ENCODE measurements around the gene UBE2S.
A peak's percentile ranks its signal among the peaks of the same experiment; 100 is the strongest.
"Not testable (repeated sequence)": the region's sequence is repeated elsewhere in the genome, so short reads cannot be mapped to it uniquely, and the experiment has no call there.

UBE2S gene

DNA sequence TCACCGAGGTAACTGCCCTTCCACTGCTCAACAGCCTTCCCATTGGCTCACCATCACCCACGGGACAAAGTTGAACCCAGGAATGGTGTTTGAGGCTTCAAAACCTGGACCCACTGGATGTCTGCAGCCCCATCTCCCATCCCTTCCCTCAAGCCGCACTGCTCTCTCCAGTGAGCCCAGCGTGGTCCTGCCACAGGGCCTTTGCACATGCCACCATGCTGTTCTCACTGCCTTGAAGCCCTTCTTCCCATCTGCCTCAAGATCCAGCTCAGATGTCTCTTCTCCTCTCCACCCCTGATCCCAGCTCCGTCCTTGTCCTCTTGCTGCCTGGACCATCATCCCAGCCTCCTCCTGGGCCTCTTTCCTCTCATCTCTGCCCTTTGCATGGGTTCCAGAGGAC is 31.5 kb upstream of the UBE2S start:
- DNase-seq: no peak

DNA sequence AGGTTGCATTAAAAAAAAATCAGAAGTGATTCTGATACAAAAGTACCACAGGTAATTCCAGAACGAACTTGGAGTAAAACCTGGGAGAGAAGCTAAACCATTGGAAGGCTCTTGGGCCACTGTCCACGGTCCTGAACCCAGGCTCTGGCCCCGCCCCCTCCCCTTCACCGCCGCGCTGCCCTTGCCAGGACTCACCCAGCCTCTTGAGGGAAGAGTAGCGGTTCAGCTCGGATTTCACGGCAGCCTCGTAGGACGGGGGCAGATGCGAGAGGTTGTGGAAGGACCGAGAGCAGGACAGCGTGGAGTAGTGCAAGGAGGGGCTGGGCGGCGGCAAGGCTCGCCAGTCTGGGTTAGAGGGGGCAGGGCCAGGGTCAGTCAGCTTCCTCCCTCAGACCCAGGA is 29.8 kb upstream of the UBE2S start:
- peak; percentile 16 for DNase-seq

DNA sequence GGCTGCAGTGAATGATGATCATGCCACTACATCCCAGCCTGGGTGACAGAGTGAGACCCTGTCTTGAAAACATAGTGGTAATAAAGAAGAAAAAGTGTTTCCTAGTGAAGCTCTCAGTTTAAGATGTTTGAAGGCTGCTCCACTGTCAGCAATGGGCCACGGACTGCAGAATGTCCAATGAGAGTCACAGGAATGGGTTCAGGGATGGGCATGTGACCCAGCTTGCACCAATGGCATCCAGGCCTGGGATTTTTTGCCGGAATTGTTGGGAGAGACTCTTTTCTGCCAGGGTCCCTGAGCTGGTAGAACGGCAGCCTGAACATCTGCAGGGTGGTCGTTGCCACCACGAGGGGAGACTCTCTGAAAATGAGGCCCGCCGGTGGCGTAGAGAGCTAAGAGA is 29.3 kb upstream of the UBE2S start:
- no peak for DNase-seq

DNA sequence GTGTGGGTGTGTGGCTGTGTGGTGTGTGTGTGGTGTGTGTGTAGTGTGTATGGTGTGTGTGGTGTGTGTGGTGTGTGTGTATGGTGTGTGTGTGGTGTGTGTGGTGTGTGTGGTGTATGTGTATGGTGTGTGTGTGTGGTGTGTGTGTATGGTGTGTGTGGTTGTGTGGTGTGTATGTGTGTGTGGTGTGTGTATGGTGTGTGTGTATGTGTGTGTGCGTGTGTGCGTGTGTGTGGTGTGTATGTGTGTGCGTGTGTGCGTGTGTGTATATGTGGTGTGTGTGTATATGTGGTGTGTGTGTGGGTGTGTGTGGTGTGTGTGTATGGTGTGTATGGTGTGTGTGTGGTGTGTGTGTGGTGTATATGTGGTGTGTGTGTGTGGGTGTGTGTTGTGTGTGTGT is 27.4 kb upstream of the UBE2S start:
- no peak for DNase-seq

DNA sequence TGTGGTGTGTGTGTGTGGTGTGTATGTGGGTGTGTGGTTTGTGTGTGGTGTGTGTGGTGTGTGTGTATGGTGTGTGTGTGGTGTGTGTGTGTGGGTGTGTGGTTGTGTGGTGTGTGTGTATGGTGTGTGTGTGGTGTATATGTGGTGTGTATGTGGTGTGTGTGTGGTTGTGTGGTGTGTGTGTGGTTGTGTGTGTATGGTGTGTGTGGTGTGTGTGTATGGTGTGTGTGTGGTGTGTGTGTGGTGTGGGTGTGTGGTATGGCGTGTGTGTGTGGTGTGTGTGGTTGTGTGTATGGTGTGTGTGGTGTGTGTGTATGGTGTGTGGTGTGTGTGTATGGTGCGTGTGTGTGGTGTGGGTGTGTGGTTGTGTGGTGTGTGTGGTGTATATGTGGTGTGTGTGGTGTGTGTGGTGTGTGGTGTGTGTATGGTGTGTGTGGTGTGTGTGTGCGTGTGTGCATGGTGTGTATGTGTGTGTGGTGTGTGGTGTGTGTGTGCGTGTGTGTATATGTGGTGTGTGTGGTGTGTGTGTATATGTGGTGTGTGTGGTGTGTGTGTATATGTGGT is 26.9 kb upstream of the UBE2S start:
- no peak for DNase-seq

DNA sequence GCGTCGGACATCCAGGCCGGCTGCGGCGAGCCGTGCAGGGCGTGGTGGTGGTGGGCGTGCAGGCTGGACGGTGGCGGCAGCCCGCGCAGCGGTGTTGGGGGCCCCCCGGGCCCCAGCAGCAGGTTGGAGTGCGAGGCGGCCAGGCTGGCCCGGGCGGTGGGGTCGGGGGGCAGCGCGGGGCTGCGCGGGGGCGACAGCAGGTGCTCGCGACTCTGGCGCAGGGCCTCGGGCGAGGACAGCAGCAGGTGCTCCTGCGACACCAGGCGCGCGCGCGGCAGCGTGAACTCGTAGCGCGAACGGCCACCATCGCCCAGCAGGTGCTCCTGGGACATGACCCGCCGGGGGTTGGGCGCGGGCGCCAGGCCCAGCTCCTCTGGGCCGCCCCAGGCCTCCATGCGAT is 25.7 kb upstream of the UBE2S start:
- DNase-seq: no peak

DNA sequence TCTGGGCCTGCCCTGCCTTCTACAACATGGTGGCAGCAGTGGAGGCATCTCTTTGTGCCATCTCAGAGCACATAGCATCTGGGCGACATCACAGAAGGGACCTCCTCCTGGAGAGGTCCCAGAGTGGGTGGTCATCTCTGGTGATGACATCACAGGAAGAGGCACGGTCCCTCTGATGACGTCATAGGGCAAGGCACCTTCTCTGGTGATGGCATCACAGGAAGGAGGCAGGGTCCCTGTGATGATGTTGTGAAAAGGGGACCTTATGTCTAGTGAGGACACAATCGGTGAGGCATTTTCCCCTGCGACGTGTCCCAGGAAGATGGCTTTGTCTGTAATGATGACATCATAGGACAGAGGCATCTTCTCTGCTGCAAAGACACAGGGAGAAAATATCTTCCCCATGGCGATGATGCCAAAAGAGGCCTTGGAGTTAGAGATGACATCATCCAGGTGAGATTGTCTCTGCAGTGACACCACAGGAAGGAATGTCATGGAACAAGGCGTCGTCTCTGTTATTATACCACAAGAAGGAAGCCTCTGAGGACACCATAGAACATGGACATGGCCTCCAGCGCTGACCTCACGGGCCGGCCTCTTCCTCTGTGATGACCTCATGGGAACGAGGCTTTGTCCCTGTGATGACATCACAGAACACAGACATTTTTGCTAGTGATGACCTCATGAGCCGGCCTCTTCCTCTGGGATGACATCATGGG is 24.8 kb upstream of the UBE2S start:
- DNase-seq: no peak

DNA sequence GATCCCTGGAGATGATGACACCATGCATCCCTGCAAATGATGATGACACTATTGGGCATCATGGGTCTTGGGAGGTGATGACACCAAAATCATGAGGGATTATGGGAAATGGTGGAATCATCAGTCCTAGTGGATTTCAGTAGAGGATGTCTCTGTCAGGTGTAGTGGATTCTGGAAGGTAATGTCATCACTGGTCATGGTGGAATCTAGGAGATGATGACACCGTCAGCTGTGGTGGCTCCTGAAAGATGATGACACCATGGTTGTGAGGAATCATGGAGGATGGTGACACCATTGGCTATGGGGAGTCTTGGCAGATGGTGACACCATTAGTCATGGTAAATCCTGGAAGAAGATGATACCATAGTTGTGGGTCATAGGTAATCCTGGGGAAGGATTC is 23.6 kb upstream of the UBE2S start:
- DNase-seq: no peak

DNA sequence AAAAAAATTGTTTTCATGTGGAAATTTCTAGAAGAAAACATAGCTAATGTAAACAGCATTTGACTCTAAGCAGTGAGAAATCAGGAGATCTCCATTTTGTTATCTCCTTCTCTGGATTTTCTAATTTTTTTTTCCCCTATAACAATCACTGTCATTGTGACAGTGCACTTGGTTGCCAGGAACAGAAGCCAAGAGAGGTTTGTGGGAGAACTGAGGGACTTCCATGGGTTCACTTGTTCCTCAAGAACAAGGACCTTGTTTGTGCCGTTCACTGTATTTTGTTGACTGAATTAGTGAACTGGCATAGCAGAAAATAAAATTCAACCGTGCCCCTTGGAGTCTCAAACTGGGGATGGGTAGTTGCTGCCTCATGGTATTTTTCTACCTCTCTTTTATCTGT is 18.5 kb upstream of the UBE2S start:
- no peak for DNase-seq

DNA sequence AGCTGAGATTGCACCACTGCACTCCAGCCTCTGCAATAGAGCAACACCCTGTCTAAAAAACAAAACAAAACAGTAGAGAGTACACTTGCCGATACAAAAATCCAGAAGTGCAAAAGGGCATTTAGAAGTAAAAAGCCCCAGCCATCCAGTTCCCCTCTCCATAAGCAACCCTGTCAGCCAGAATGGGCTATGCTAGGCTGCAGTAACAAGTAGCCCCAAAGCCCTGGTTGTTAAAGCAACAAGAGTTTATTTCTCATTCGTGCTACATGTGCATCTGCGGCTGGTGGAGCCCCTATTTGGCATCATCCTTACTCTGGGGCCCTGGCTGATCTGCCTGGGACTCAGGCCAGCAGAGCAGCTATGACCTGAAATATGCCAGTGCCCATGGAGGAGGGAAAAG is 16.9 kb upstream of the UBE2S start:
- DNase-seq: no peak

DNA sequence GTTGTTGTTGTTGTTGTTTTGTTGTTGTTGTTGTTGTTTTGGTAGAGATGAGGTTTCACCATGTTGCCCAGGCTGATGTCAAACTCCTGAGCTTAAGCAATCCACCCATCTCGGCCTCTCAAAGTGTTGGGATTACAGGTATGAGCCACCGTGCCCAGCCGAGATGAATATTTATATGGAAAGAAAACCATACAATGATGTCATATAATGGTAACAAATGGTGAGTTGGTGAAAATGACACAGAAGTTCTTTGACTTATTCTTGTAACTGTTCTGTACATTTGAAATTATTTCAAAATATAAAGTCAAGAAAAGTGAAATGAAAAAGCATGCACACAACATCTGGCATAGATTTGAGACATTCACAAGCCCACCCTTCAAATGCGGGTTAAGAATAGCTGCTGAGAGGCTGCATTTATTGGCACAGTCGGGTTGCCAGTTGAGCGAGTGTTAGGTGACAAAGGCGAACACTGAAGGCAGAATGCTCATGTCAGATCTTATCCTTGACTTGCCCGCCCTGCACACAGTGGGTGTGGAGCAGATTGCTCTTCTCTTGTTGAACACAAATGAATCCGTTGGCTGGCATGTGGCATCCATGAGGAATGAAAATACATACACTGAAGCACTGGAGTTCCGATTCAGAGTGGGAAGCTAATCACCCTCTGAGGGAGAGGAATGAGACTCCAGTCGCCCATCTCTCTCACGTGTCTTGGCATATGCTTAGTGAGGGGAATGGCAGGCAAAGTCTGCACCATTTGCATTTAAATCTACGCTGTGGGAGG is 15.8 kb upstream of the UBE2S start:
- DNase-seq: no peak

DNA sequence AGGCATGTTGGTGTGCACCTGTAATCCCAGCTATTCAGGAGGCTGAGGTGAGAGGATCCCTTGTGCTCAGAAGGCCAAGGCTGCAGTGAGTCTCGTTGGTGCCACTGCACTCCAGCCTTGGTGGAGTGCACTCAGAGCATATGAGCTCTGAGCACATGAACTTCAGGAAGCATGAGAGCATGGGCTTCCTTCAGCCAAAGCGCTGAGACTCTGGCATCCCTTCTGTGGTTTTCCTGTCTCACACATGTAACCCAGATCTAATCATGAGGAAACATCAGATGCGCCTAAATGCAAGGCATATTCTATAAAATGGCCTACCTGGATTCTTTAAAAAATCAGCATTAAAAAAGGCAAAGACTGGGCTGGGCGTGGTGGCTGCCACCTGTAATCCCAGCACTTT is 13.7 kb upstream of the UBE2S start:
- DNase-seq: not testable (repeated sequence)

DNA sequence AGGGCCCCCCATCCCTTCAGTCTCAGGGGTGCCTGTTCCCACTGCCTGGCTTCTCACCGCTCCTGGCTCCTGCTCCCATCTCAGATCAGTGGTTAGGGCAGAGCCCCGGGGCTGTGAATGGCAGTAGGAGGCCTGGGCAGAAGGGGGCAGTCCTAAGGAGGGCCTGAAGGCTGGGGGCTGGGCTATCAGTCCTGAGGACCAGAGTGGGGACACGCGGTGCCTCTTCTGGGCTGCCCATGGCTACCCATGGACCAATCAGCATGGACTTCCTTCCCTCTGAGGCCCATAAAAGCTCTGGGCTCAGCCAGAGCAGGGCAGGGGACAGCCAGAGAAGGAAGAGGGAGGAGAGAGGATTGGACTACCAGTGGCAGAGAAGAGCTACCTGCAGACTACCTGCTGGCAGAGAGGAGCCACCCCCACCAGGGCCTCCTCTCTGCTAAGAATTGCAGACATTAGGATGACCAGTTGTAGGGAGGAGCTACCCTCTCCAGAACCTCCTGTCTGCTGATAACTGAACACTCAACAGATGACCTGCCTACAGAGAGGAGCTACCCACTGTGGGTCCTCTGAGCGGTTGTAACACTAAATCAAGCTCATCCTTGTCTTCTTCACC is 12.1 kb upstream of the UBE2S start:
- DNase-seq: no peak

DNA sequence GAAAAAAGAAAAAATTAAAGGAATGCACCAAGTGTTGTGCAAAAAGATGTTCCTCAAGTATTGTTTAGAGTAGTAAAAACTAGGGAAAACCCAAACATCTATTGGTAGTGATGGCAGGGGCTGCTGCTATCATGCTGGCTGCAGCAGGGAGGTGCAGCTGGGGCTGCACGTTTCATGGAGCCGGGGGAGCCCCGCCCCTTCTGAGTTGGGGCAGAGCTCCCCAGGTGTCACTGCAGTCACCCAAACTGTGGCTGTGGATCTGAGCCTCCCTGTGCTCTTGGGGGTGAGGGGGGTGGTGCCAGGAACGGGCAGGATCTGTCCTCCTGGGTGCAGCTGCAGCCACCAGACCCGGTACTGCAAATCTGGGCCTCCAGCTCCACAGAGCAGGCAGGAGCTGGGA is 11.5 kb upstream of the UBE2S start:
- no peak for DNase-seq

DNA sequence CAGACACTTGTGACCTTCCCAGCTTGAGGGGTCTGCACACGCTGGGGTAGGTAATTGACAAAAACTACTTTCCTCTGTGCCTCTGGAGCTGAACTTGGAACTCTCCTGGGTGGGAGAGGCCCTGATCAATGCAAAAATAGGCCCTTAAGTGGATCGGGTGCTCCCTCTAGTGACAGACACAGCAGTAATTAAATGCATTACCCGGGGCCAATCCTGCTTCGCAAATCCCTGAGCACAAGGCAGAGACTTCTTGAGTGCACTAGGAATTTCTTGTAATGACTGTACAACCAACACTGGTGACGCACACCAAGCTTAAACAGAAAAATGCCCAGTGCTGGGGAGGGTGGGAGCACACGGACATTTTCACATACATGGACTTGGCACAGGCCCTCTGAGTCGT is 10.6 kb upstream of the UBE2S start:
- DNase-seq: no peak

DNA sequence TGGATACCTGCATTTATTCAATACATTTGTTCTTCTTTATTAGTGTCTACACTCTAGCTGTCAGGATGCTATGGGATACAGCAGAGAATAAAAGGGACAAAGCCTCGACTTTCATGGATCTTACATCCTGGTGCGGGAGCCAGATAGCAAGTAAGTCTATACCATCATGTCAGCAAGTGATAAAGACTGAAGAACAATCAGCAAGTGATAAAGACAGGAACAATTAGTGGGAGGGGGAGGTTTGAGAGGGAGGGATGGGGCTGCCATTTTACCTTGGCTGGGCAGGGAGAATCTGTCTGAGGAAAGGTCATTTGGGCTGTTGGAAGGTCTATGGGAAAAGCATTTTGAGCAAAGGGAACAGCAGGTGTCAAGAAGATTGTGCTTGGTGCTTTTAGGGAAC is 2.6 kb upstream of the UBE2S start:
- no peak for DNase-seq

DNA sequence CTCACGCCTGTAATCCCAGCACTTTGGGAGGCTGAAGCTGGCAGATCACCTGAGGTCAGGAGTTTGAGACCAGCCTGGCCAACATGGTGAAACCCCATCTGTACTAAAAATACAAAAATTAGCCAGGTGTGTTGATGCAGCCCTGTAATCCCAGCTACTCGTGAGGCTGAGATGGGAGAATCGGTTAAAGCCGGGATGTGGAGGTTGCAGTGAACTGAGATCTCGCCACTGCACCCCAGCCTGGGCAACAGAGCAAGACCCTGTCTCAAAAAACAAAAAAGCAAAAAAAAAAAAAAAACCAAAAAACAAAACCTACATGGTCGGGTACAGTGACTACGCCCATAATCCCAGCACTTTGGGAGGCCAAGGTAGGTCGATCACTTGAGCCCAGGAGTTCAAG is 1.6 kb upstream of the UBE2S start:
- not testable (repeated sequence) for DNase-seq

DNA sequence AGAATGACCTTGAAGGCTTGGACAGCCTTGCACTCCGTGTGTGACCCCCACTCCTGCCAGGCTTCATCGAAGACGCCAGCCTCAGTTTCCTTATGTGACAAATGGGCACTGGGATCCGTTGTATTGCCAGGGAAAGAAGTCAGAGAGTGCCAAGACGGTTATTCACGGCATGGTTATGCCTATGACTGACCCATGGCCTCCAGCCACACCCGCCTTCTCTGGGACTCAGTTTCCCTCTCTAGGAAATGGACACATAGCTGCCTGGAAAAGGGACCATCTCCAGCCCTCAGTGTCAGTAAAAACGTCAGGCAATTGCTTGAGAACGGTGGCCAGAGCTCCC is 915 bp upstream of the UBE2S start:
- no peak for DNase-seq

DNA sequence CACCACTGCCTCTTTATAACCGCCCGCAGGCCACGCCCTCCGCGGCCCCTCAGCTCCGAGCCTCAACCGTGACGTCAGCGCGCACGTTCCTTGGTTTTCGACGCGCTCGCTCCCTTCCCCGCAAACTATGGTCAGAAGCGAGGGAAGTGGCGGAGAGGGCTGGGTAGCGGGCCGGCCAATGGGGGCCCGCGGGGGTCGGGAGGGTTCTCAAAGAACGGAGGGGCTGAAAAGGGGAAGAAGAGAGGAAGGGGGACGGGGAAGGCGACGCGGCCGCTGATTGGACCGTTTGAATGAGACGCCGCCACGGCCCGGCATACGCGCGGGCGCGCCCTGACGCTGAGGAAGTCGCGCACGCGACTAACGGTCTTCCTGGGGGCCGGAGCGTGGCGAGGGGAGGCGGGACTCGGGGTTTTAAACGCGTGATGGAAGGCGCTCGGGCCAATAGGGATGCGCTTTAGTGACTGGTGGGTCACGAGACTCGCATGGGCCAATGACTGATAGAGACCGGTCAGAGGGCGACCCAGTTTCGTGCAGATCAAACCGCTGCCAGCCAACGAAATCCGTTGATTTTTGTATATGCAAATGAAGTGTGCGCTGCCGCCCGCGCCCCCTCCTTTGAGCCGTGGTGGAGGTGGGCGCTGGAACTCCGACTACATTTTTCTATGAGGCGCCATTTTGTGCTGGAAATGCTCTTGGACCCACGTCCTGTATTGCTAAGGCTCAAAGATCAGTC is 378 bp upstream of the UBE2S start:
- peak; percentile 99 for DNase-seq

DNA sequence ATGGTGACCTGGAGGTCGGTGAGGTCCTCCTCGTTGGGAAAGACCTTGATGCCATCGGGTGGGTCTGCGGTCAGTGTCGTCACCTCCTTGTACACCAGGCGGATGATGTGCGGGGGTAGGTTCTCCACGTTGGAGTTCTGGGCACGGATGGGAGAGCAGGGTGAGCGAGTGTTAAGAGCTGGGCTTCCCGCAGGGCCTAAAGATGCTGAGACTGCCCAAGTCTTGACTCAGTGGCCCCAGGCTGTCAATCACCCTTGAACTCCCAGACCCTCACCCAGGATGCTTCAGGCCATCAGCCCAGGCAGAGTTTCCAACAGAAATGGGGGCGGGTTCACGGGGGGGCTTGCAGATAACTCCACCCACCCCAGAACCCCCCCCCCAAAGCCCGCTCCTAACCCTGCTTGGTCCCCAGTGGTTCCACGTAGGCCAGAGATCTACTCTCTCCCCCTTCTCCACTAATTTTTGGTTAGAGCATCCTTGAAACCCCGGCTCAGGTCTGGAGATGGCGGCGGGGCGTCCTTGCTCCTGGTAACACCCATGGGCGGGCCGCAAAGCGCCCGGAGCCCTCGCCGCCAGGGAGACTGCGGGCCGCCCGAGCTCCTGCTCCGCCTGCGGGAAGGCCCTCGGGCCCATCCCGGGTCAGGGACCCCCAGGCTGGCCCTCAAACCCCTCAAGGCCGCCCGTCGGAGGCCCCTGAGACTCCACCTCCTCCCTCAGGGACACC is 600 bp downstream of the UBE2S start:
- DNase-seq: no peak

DNA sequence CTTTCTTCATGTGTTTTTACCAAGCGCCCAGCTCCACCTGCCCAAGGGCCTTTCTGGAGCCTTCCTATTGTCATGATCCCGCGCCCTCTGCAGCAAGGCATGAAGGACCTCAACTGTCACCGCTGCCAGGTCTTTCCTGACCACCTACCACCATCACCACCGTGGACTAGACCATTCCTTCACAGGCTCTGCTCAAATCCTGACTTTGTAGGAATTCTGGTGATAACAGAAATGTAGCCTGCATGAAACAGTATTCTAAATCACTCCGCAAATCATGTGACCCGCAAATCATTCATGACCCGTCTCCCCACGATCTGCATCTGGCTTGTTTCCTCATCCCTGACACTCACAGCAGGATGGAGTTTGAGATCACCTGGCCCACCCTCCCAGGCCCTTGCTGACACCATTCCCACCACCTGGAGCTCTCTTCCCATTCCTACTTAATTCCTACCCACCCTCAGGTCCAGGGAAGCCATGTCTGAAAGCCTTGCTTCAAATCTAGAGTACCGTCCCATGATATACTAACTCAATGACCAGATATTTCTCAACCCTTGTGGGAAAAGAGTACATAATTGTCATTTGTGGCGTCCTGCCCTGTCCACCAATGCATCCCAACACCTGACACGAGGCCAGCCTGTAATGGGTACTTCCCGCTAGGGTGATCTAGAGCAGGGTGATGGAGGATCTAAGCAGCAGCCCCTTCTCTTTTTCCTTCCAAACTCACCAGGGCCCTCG is 1.3 kb downstream of the UBE2S start:
- DNase-seq: no peak

DNA sequence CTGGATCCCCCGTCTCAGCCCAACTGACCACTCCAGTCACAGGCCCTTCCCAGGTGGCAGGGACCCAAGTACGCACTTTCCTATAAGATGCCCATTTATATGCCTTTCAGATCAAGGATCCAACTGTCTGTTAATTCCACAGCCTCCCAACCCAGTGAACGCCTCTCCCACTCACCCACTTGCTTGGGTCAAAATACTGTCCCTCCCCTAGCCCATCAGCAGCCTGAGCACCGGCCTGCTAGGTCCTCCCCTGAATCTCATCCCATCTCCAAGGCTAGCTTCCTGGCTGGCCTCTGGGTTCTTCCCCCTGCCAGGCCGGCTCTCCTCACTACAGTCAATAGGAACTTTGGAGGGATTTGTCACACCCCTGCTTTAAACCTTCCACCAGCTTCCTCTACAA is 1.9 kb downstream of the UBE2S start:
- no peak for DNase-seq
